ENCODE data around the gene CEBPG. TPM values are rescaled to one million over a fixed set of nuclear protein-coding genes. Genes with fewer than 3 reads are reported as not detected.

Gene CEBPG
- total RNA-seq, 3 donors from 2014 or later, result 47.8 to 68.5 (median 58.2) TPM

- no peaks in the 10 kb centered on the region for H3K36me3 ChIP-seq (ENCODE audit: low read depth)
- no peak for ATAC-seq
- no peaks in the 10 kb centered on the region for H3K9me3 ChIP-seq
- H3K4me3 ChIP-seq, result no peak overlapping the region
- intact Hi-C loops (cut with DNase I, micrococcal nuclease), result no loop called here
- no peaks in the 10 kb centered on the region for H3K4me1 ChIP-seq (ENCODE audit: low read depth)
- TF ChIP-seq CTCF (IDR thresholded peaks at IDR 0.05), result no peak
- peak in 1 of 3 donors; percentile 15 for DNase-seq
Observed at GRCh38 chr19:33420821-33421220, 47.3 kb downstream of the CEBPG start.

GRCh38 chr19:33421368-33421767 lies 47.9 kb downstream of the CEBPG start:
- TF ChIP-seq CTCF (IDR thresholded peaks at IDR 0.05), result no peak
- Histone ChIP-seq H3K4me1 (ENCODE audit: low read depth) (no peaks in the 10 kb centered on the region), H3K9me3 (no peaks in the 10 kb centered on the region), H3K36me3 (ENCODE audit: low read depth) (no peaks in the 10 kb centered on the region), H3K4me3 (no peak overlapping the region)
- intact Hi-C loops (cut with DNase I, micrococcal nuclease), result no loop called here
- DNase-seq (peak in 1 of 3 donors; percentile 1), ATAC-seq (no peak)

GRCh38 chr19:33422369-33423180 lies 49.1 kb downstream of the CEBPG start:
- TF ChIP-seq CTCF (IDR thresholded peaks at IDR 0.05), result no peak
- Histone ChIP-seq H3K9me3 (no peaks in the 10 kb centered on the region), H3K36me3 (ENCODE audit: low read depth) (no peaks in the 10 kb centered on the region), H3K4me3 (no peak overlapping the region), H3K4me1 (ENCODE audit: low read depth) (no peaks in the 10 kb centered on the region)
- DNase-seq (no peak), ATAC-seq (no peak)
- intact Hi-C loops (cut with DNase I, micrococcal nuclease), result no loop called here

- Histone ChIP-seq H3K4me3 (no peak overlapping the region), H3K9me3 (no peaks in the 10 kb centered on the region), H3K36me3 (ENCODE audit: low read depth) (no peaks in the 10 kb centered on the region), H3K4me1 (ENCODE audit: low read depth) (no peaks in the 10 kb centered on the region)
- DNase-seq (peak in 1 of 3 donors; percentile 21), ATAC-seq (no peak)
- no peak for TF ChIP-seq CTCF (IDR thresholded peaks at IDR 0.05)
- intact Hi-C loops (cut with DNase I, micrococcal nuclease), result no loop called here
Observed at GRCh38 chr19:33424181-33424580, 50.7 kb downstream of the CEBPG start.

- no peak for TF ChIP-seq CTCF (IDR thresholded peaks at IDR 0.05)
- Histone ChIP-seq H3K36me3 (ENCODE audit: low read depth) (no peaks in the 10 kb centered on the region), H3K4me3 (no peak overlapping the region), H3K4me1 (ENCODE audit: low read depth) (no peaks in the 10 kb centered on the region), H3K9me3 (no peaks in the 10 kb centered on the region)
- DNase-seq (peak in 1 of 3 donors; percentile 27), ATAC-seq (no peak)
- intact Hi-C loops (cut with DNase I, micrococcal nuclease), result no loop called here
Observed at GRCh38 chr19:33426621-33427361, 53.3 kb downstream of the CEBPG start.

Data from mucosa of descending colon (tissue), 3 donors.